ENCODE data around the gene SGMS2.

DNA sequence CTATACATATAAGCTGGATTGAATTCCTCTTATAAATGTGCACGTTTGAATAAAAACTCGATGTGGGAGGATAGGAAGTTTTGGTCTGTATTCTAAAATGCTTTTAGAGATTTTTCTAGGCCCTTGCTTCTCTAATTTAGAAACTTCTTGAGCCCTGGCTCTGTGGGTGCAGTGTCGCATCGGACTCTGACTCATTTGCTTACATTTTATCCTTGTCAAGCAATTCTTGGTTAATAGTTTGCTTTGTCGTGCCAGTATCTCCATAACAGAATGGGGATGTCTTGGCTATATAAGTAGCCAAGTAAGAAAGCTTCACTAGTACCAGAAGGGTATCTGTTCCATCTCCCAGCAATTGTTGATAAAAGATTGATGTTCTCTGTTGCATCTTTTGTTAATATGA, 10.7 kb downstream of the SGMS2 start:
- TF ChIP-seq ZNF510 (CRISPR knock-in tag; IDR thresholded peaks at IDR 0.05; ENCODE audit: low read depth) = no peak
- TF ChIP-seq POLR2AphosphoS5 (IDR thresholded peaks at IDR 0.05; ENCODE audit: low read depth, low read length) = no peak
- TF ChIP-seq, protein P1, sequence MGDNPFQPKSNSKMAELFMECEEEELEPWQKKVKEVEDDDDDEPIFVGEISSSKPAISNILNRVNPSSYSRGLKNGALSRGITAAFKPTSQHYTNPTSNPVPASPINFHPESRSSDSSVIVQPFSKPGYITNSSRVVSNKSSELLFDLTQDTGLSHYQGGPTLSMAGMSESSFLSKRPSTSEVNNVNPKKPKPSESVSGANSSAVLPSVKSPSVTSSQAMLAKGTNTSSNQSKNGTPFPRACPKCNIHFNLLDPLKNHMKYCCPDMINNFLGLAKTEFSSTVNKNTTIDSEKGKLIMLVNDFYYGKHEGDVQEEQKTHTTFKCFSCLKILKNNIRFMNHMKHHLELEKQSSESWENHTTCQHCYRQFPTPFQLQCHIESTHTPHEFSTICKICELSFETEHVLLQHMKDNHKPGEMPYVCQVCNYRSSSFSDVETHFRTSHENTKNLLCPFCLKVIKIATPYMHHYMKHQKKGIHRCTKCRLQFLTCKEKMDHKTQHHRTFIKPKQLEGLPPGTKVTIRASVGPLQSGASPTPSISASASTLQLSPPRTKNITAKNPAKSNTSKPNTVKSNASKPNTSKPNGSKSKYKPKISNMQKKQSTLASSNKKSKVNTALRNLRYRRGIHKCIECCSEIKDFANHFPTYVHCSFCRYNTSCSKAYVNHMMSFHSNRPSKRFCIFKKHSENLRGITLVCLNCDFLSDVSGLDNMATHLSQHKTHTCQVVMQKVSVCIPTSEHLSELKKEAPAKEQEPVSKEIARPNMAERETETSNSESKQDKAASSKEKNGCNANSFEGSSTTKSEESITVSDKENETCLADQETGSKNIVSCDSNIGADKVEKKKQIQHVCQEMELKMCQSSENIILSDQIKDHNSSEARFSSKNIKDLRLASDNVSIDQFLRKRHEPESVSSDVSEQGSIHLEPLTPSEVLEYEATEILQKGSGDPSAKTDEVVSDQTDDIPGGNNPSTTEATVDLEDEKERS (CRISPR knock-in tag; IDR thresholded peaks at IDR 0.05) = no peak
- TF ChIP-seq, protein P2, sequence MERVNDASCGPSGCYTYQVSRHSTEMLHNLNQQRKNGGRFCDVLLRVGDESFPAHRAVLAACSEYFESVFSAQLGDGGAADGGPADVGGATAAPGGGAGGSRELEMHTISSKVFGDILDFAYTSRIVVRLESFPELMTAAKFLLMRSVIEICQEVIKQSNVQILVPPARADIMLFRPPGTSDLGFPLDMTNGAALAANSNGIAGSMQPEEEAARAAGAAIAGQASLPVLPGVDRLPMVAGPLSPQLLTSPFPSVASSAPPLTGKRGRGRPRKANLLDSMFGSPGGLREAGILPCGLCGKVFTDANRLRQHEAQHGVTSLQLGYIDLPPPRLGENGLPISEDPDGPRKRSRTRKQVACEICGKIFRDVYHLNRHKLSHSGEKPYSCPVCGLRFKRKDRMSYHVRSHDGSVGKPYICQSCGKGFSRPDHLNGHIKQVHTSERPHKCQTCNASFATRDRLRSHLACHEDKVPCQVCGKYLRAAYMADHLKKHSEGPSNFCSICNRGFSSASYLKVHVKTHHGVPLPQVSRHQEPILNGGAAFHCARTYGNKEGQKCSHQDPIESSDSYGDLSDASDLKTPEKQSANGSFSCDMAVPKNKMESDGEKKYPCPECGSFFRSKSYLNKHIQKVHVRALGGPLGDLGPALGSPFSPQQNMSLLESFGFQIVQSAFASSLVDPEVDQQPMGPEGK (CRISPR knock-in tag; IDR thresholded peaks at IDR 0.05) = no peak
- TF ChIP-seq, protein P3, sequence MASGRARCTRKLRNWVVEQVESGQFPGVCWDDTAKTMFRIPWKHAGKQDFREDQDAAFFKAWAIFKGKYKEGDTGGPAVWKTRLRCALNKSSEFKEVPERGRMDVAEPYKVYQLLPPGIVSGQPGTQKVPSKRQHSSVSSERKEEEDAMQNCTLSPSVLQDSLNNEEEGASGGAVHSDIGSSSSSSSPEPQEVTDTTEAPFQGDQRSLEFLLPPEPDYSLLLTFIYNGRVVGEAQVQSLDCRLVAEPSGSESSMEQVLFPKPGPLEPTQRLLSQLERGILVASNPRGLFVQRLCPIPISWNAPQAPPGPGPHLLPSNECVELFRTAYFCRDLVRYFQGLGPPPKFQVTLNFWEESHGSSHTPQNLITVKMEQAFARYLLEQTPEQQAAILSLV (CRISPR knock-in tag; IDR thresholded peaks at IDR 0.05; ENCODE audit: borderline replicate concordance) = no peak
- TF ChIP-seq, protein P4, sequence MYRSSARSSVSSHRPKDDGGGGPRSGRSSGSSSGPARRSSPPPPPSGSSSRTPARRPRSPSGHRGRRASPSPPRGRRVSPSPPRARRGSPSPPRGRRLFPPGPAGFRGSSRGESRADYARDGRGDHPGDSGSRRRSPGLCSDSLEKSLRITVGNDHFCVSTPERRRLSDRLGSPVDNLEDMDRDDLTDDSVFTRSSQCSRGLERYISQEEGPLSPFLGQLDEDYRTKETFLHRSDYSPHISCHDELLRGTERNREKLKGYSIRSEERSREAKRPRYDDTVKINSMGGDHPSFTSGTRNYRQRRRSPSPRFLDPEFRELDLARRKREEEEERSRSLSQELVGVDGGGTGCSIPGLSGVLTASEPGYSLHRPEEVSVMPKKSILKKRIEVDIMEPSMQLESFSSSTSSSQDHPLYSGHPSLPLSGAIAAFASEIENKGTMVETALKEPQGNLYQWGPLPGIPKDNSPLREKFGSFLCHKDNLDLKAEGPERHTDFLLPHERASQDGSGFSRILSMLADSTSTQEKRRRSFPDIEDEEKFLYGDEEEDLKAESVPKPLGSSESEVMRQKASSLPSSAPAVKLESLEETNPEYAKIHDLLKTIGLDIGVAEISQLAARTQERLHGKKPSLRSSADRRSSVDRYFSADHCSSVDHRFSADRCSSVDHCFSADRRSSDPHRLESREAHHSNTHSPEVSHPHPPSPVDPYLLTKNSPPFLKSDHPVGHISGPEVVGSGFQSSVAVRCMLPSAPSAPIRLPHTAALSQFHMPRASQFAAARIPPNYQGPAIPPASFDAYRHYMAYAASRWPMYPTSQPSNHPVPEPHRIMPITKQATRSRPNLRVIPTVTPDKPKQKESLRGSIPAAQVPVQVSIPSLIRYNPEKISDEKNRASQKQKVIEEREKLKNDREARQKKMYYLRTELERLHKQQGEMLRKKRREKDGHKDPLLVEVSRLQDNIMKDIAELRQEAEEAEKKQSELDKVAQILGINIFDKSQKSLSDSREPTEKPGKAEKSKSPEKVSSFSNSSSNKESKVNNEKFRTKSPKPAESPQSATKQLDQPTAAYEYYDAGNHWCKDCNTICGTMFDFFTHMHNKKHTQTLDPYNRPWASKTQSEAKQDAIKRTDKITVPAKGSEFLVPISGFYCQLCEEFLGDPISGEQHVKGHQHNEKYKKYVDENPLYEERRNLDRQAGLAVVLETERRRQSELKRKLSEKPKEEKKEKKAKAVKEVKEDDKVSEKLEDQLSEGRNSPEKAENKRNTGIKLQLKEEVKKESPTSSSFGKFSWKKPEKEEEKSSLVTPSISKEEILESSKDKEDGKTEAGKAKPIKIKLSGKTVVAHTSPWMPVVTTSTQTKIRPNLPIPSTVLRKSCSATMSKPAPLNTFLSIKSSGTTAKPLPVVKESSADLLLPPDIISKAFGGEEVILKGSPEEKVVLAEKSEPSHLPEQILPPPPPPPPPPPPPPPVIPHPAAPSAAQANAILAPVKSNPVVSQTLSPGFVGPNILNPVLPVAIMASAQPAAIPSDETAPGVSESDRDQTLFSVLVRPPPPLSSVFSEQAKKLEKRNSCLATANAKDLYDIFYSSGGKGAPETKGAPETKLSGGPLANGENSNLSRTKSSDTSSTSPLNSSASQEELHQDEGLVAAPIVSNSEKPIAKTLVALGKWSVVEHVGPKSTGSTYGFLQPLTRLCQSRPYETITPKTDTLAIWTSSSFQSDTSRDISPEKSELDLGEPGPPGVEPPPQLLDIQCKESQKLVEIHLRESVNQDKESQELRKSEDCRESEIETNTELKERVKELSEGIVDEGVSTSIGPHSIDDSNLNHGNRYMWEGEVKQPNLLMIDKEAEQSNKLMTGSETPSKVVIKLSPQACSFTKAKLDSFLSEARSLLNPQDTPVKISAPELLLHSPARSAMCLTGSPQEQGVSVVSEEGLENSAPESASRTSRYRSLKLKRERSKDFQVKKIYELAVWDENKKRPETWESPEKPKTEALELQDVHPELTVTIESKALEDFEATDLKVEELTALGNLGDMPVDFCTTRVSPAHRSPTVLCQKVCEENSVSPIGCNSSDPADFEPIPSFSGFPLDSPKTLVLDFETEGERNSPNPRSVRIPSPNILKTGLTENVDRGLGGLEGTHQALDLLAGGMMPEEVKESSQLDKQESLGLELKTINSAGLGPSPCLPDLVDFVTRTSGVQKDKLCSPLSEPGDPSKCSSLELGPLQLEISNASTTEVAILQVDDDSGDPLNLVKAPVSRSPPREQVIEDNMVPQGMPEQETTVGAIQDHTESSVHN (CRISPR knock-in tag; IDR thresholded peaks at IDR 0.05) = no peak
- no peak for TF ChIP-seq RARA (CRISPR knock-in tag; IDR thresholded peaks at IDR 0.05)
- TF ChIP-seq RBM22 (optimal IDR thresholded peaks at IDR 0.05; ENCODE audit: low read length) = no peak
- no peak for TF ChIP-seq GTF2F1 (IDR thresholded peaks at IDR 0.05; ENCODE audit: low read length)
